OCI-LY7 (cell line): ENCODE data around the gene RCOR3.

ENCODE experiments used
- EZH2phosphoT487 ChIP-seq: fragments of 200-600 bp; sonication (generic); IDR thresholded peaks from 2 replicates; pipeline ENCODE4 v1.6.1; 2018; ENCODE audit warnings: low read depth, borderline replicate concordance, mild to moderate bottlenecking, mixed run types, antibody characterized with exemption, low read length, moderate library complexity, mixed read lengths
- TF ChIP-seq, protein P1 (sequence below): fragments of 200-600 bp; sonication (generic); conservative IDR thresholded peaks from 2 replicates; pipeline ENCODE4 v1.5.1; 2014; ENCODE audit warnings: mild to moderate bottlenecking, antibody characterized with exemption, low read length, moderate library complexity, mixed read lengths

DNA sequence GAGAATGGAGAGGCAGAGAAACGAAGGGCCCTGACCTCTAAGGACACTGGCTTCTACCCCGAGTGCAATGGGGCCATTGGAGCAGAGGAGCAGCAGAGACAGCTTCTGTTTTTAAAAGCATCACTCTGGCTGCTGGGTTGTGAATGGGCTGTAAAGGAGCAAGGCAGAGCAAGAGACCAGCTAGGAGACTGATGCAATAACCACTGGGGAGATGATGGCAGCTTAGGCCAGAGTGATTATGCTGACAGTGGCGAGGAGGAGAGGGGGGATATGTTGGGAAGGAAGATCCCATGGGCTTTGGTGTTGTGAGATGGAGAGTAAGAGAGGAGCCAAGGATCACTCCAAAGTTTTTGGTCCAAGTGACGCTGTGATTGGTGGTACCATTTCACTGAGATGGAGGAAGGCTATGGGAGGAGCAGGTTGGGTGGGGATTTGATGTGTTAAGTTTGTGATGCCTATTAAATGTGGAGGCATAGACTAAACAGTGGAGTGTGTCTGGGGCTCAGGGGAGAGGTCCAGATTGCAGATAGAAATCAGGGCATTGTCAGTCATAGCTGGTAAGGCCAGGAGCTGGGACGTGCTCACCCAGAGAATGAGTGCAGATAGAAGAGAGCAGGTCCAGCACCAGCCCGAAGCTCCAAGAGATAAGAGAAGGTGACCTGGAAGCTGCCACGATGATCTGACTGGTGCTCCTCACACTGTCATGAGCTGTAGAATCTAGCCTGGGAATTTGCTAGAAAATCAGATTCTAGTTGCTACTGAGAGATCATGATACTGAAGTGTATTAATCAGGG is 78.5 kb downstream of the RCOR3 start:
- TF ChIP-seq, protein P1, sequence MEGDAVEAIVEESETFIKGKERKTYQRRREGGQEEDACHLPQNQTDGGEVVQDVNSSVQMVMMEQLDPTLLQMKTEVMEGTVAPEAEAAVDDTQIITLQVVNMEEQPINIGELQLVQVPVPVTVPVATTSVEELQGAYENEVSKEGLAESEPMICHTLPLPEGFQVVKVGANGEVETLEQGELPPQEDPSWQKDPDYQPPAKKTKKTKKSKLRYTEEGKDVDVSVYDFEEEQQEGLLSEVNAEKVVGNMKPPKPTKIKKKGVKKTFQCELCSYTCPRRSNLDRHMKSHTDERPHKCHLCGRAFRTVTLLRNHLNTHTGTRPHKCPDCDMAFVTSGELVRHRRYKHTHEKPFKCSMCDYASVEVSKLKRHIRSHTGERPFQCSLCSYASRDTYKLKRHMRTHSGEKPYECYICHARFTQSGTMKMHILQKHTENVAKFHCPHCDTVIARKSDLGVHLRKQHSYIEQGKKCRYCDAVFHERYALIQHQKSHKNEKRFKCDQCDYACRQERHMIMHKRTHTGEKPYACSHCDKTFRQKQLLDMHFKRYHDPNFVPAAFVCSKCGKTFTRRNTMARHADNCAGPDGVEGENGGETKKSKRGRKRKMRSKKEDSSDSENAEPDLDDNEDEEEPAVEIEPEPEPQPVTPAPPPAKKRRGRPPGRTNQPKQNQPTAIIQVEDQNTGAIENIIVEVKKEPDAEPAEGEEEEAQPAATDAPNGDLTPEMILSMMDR: no peak
- no peak for TF ChIP-seq EZH2phosphoT487
